Measurements from ENCODE around the gene CFD.
A peak's percentile ranks its signal among the peaks of the same experiment; 100 is the strongest.

Gene CFD

DNA sequence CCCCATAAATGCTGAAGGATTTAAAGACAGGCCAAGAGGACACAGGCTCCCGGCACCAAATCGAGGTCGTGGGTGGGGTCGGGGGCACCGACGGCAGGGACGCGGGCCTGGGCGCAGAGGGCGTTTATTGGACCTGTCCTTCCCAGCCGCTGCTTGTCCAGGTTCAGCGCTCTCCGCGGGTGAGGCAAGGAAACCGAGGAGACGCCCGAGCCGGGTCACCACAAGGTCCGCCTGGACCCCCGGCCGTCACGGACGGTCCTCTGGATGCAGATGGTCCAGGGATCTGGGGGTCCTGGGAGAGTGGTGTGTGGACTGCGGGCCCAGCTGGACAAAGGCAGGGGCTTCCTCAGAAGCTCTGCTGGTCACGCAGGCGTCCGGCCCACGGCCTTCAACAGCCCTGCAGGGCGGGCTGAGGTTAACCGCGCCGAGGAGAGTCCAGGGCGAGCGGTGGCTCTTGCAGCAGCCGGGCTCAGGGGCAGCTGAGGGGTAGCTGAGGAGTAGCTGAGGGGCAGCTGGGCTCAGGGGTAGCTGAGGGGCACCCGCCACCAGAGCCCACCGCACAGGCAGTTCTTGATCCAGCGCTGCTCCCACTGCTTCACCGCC is 8.5 kb downstream of the CFD start:
- no peak for DNase-seq (ENCODE audit: low read depth)
- in situ Hi-C loops (cut with HindIII; ENCODE audit: low sequenced_read_pairs), result no loop called here
- TF ChIP-seq, protein P1, sequence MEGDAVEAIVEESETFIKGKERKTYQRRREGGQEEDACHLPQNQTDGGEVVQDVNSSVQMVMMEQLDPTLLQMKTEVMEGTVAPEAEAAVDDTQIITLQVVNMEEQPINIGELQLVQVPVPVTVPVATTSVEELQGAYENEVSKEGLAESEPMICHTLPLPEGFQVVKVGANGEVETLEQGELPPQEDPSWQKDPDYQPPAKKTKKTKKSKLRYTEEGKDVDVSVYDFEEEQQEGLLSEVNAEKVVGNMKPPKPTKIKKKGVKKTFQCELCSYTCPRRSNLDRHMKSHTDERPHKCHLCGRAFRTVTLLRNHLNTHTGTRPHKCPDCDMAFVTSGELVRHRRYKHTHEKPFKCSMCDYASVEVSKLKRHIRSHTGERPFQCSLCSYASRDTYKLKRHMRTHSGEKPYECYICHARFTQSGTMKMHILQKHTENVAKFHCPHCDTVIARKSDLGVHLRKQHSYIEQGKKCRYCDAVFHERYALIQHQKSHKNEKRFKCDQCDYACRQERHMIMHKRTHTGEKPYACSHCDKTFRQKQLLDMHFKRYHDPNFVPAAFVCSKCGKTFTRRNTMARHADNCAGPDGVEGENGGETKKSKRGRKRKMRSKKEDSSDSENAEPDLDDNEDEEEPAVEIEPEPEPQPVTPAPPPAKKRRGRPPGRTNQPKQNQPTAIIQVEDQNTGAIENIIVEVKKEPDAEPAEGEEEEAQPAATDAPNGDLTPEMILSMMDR (IDR thresholded peaks at IDR 0.05; ENCODE audit: low read depth, low read length, missing control alignments), result no peak
- H3K4me3 ChIP-seq (ENCODE audit: low read depth, low read length), result no peak overlapping the region

DNA sequence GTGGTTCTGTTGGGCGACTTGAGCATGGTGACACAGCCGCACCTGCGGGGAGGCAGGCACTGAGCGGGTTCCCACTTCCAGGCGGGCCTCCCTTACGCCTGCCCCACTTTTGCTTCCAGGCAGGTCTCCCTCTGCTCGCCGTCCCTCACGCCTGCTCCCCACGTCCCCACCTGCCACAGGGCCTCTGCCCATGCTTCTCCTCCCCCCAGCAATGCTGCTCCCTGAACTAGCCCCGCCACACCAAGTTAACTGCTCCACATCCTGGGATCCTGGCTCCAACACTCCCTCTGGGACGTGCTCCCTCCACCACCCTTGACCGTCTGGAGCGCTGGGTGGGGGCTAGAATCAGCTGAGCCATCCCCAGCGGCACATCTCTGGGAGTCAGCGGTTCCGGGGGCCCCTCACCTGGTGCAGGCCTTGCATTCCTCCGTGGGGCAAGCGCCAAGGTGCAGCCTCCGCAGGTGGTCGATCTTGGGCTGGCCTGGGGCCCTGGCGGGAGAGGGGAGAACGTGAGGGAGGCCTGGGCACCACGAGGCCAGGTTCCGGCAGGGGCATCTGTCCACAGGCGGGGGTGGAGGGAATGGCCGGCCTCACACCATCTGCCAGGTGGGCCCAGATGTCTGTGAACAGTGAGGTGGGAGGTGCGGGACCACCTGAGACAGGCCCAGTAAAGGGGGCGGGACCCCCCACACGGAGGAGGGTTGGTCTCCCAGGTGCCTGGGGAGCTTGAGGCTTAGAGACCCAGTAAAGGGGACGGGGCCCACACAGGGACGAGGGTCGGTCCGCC is 9.2 kb downstream of the CFD start:
- TF ChIP-seq, protein P1 (IDR thresholded peaks at IDR 0.05; ENCODE audit: low read depth, low read length, missing control alignments), result no peak
- DNase-seq (ENCODE audit: low read depth), result no peak
- H3K4me3 ChIP-seq (ENCODE audit: low read depth, low read length), result no peak overlapping the region
- in situ Hi-C loops (cut with HindIII; ENCODE audit: low sequenced_read_pairs), result no loop called here

DNA sequence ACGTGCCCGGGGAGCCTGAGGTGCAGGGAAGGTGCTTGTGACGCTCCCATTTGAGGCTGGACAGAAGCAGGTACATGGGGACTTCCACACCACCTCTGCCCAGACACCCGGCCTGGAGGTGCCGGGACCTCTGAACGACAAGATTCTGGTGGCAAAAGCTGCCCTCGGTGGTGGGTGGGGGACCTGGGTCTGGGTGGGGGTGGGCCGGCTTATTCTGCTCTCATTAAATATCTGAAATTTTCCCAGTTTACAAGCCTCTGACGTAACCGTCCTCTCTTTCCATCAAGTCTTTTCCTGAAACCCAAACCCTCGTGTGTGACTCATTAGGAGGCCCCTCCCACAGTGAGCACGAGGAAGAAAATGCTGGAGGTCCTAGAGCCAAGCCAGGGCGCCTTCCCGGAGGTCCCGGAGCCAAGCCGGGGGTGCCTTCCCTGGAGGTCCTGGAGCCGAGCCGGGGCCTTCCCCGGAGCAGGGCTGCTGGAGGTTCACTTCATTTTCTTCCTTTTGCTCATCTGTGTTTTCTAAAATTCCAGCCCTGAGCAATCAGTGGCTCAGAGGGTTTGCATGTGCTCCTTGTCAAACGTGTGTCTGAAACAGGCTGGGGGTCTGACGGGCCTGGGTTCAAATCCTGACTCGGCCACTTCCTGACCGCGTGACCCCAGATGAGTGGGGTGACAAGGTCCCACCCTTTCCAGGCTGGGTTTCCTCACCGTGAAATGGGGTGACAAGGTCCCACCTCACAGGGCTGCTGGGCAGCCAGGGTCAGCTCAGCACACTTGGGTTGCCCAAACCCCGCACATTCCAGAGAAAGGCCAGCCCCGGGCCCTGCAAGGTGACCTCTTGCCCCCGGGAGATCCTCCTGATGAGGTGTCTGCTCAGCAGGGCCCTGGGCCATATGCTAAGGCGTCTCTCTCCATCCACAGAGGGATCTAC is 10.0 kb downstream of the CFD start:
- no peak overlapping the region for H3K4me3 ChIP-seq (ENCODE audit: low read depth, low read length)
- peak; percentile 91 for DNase-seq (ENCODE audit: low read depth)
- in situ Hi-C loops (cut with HindIII; ENCODE audit: low sequenced_read_pairs), result no loop called here
- TF ChIP-seq, protein P1 (IDR thresholded peaks at IDR 0.05; ENCODE audit: low read depth, low read length, missing control alignments), result no peak

DNA sequence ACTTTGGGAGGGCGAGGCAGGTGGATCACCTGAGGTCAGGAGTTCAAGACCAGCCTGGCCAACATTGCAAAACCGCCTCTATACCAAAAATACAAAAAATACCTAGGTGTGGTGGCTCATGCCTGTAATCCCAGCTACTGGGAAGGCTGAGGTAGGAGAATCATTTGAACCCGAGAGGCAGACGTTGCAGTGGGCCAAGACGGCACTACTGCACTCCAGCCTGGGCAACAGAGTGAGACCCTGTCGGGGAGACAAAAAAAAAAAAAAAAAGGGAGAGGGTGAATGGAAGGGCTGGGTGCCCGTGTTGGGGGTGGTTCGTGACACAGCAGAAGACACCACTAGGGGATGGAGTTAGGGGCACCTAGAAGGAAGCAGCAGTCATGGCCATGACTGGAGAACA is 10.8 kb downstream of the CFD start:
- DNase-seq (ENCODE audit: low read depth), result no peak
- TF ChIP-seq, protein P1 (IDR thresholded peaks at IDR 0.05; ENCODE audit: low read depth, low read length, missing control alignments), result no peak
- in situ Hi-C loops (cut with HindIII; ENCODE audit: low sequenced_read_pairs), result no loop called here
- H3K4me3 ChIP-seq (ENCODE audit: low read depth, low read length), result no peak overlapping the region

DNA sequence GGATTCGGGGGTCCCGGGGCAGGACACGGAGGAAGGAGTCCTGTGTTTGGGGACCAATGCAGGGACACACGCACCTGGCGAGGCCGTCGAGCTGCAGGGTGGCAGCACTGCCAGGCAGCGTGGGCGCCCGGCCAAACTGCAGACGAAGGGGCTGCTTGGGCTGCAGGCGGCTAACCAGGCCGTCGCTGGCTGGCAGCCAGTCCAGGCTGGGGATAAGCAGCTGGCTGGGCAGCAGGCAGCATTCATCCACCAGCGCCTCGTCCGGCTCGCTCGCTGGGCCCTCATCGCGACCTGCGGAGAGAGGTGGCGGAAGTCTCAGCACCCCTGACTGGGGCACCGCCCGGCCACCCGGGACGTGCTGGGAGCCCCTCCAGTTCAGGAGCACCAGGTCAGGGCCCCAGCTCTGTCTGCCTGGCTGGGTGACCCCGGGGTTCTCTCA is 11.5 kb downstream of the CFD start:
- in situ Hi-C loops (cut with HindIII; ENCODE audit: low sequenced_read_pairs), result no loop called here
- TF ChIP-seq, protein P1 (IDR thresholded peaks at IDR 0.05; ENCODE audit: low read depth, low read length, missing control alignments), result no peak
- H3K4me3 ChIP-seq (ENCODE audit: low read depth, low read length), result no peak overlapping the region
- DNase-seq (ENCODE audit: low read depth), result no peak
